NB4 (cell line): ENCODE results near the gene TLK1.

Source experiments
- DNase-seq: peaks from one replicate; pipeline ENCODE4 v3.0.0; 2010; ENCODE audit warnings: low read depth
- H3K4me3 ChIP-seq: one replicate; pipeline ENCODE4 v1.5.1; 2011; ENCODE audit warnings: mild to moderate bottlenecking, low read depth, low read length, moderate library complexity
- MYC ChIP-seq: IDR thresholded peaks from 2 replicates; pipeline ENCODE4 v1.6.1; 2011; ENCODE audit warnings: low read depth, low read length
- POLR2A ChIP-seq: IDR thresholded peaks from 2 replicates; pipeline ENCODE4 v1.6.1; 2011; ENCODE audit warnings: mild to moderate bottlenecking; ENCODE audit not compliant: insufficient read length; ENCODE audit errors: extremely low read depth
- TF ChIP-seq, protein P1 (sequence below): IDR thresholded peaks from one replicate; pipeline ENCODE4 v1.5.1; 2012; ENCODE audit warnings: low read depth, low read length
- TF ChIP-seq, protein P2 (sequence below): IDR thresholded peaks from 2 replicates; pipeline ENCODE4 v1.6.1; 2011; ENCODE audit warnings: low read depth, low read length

TLK1 gene

DNA sequence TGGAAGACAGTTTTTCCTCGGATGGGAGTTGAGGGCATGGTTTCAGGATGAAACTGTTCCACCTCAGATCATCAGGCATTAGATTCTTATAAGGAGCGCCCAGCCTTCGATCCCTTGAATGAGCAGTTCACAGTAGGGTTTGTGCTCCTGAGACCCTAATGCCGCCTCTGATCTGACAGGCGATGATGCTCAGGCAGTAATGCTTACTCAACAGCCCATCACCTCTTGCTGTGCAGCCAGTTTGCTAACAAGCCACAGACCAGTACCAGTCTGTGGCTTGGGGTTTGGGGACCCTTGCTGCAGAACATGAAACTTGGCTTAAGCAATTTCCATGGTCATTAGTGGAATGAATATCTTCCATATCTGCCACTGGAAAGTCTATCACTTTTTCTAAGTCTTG, 175.3 kb downstream of the TLK1 start:
- DNase-seq: no peak
- H3K4me3 ChIP-seq: no peak overlapping the region
- TF ChIP-seq, protein P1, sequence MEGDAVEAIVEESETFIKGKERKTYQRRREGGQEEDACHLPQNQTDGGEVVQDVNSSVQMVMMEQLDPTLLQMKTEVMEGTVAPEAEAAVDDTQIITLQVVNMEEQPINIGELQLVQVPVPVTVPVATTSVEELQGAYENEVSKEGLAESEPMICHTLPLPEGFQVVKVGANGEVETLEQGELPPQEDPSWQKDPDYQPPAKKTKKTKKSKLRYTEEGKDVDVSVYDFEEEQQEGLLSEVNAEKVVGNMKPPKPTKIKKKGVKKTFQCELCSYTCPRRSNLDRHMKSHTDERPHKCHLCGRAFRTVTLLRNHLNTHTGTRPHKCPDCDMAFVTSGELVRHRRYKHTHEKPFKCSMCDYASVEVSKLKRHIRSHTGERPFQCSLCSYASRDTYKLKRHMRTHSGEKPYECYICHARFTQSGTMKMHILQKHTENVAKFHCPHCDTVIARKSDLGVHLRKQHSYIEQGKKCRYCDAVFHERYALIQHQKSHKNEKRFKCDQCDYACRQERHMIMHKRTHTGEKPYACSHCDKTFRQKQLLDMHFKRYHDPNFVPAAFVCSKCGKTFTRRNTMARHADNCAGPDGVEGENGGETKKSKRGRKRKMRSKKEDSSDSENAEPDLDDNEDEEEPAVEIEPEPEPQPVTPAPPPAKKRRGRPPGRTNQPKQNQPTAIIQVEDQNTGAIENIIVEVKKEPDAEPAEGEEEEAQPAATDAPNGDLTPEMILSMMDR: no peak
- TF ChIP-seq MYC (no peak), POLR2A (no peak)
- TF ChIP-seq, protein P2, sequence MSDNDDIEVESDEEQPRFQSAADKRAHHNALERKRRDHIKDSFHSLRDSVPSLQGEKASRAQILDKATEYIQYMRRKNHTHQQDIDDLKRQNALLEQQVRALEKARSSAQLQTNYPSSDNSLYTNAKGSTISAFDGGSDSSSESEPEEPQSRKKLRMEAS: no peak

DNA sequence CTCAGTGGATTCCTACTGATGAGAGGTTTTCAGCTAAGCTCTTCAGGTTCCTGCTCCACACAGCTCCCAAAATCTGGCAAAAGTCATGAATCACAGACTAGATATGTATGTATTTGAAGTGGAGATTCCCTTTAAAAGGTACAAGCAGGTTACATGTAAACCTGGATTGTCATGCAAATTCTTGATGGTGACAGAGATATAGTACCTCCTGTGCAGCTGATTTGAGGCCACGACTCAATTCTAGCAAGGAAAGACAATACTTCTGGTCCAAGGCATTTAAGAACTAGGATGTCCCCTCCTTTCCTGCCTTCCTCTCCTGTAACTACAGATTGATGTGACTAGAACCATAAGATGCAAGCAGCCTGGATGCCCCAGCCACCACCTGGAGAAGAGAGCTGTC, 176.6 kb downstream of the TLK1 start:
- no peak overlapping the region for H3K4me3 ChIP-seq
- TF ChIP-seq, protein P2: no peak
- no peak for TF ChIP-seq MYC
- TF ChIP-seq POLR2A: no peak
- TF ChIP-seq, protein P1: no peak
- DNase-seq: no peak

DNA sequence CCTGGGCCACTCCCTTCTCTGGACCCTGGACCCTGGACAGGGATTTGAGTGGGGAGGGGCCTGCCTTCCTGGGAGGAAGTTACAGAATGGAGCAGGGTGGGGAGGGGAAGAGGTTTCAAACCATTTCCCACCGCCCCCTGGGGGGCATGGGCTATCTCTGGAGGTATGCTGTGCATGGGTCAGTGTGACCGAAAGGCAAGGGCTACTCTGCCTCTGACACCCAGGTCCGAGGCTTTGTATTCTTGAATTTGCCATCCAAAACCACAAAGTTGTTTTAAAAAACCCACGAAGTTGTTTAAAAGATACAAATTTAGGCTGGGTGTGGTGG, 184.8 kb downstream of the TLK1 start:
- no peak overlapping the region for H3K4me3 ChIP-seq
- no peak for DNase-seq
- TF ChIP-seq MYC (no peak), POLR2A (no peak)
- TF ChIP-seq, protein P2: no peak
- TF ChIP-seq, protein P1: no peak

DNA sequence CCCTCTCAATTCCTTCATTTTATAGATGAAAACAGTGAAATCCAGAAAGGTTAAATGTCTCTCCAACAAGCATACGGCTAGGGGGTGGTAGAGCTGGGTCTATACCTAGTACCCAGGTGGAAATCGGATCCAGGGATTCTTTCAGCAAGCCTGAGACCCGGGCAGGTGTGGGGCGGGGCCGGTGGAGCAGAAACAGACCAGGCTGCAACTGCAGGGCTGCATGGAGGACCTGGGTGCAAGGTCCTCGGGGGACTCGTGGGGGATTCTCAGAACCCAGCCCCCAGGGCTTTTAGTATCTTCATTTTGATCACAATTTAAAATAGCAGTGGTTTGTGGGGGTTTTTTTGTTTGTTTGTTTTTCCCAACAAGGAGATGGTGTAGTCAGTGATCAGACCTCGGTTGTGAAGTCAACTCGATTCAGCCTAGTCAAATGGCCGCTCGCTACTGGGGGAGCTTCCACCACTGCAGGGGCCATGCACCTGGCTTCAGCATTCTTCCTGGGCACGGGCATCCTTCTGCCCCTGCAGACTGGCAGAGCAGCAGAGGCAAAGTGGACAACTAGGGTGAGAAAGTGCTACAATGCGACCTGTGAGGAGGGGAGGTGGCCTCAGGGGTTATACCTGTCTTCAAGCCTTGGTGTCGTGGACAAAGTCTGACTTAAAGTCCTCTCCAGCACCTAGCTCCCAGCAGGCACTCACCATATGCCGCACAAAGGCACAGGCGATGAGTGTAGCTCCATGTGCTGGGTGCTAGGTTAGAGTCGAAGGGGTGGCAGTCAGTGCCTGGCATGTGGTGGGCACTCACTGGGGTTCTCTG, 185.4 kb downstream of the TLK1 start:
- H3K4me3 ChIP-seq: no peak overlapping the region
- TF ChIP-seq, protein P1: no peak
- TF ChIP-seq, protein P2: no peak
- no peak for TF ChIP-seq MYC
- TF ChIP-seq POLR2A: no peak
- DNase-seq: no peak

DNA sequence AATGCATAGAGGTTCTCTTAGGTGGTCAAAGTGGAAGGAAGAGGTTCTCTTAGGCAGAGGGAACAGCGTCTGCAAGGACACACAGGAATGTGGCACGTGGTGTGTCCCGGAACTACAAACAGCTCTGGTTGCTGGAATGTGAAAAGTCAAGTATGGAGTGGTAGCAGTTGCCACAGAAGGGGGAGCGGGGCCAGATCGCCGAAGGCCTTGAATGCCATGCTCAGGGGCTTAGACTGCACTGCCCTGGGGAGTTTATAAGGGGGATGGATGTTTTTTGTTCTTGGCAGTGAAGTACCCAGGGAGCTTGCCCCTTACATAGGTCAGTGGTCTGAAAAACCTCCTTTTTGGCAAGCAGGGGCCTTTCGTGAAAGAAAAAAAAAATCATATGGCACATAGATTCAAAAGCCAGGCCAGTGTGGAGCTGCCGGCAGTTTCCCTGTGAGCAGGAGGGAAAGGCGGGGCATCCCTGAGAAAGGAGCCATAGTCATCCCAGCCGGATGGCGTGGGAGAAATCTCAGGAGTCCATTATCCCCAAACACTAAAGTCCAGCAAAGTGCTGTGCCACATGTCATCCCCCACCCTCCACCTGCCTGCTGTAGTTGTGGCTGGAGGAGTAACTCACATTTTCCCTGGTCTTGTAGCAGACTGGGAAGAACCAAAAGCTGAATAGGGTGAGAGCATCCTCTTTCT, 186.2 kb downstream of the TLK1 start:
- TF ChIP-seq, protein P1: no peak
- no peak for TF ChIP-seq POLR2A
- TF ChIP-seq, protein P2: no peak
- no peak for TF ChIP-seq MYC
- no peak overlapping the region for H3K4me3 ChIP-seq
- no peak for DNase-seq
